Fibroblast of mammary gland (primary cell): Measurements from ENCODE around the gene SSRP1.

ENCODE experiments used
- DNase-seq: peaks from one replicate; pipeline ENCODE4 v3.0.0-alpha.2; 2010; ENCODE audit warnings: low read depth
- H3K4me3 ChIP-seq: 2 replicates; pipeline ENCODE4 v1.5.1; 2011; ENCODE audit warnings: low read depth, mild to moderate bottlenecking, low read length, moderate library complexity; ENCODE audit not compliant: control insufficient read depth
- TF ChIP-seq, protein P1 (sequence below): conservative IDR thresholded peaks from 2 replicates; pipeline ENCODE4 v1.5.1; 2011; ENCODE audit warnings: low read depth, low read length, inconsistent platforms; ENCODE audit not compliant: control insufficient read depth, insufficient read depth

Gene SSRP1

DNA sequence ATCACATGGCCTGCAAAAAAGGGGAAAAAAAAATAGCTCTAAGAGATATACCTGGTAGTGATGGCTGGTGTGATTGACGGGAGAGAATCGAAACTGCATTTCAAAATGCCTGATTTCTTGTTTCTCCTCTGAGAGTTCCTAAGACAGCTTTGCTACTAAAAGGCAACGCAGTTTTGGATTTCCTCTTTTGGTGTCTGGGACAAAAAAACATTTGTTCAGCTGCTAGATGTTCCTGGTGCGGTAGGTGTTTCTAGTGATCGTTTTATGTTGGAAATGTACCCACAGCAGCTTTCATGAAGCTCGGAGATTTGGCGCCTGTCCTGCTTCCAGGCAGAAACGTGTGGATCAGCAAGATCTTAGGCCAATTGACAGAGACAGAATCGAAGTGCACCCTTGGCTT is 20.6 kb upstream of the SSRP1 start:
- TF ChIP-seq, protein P1, sequence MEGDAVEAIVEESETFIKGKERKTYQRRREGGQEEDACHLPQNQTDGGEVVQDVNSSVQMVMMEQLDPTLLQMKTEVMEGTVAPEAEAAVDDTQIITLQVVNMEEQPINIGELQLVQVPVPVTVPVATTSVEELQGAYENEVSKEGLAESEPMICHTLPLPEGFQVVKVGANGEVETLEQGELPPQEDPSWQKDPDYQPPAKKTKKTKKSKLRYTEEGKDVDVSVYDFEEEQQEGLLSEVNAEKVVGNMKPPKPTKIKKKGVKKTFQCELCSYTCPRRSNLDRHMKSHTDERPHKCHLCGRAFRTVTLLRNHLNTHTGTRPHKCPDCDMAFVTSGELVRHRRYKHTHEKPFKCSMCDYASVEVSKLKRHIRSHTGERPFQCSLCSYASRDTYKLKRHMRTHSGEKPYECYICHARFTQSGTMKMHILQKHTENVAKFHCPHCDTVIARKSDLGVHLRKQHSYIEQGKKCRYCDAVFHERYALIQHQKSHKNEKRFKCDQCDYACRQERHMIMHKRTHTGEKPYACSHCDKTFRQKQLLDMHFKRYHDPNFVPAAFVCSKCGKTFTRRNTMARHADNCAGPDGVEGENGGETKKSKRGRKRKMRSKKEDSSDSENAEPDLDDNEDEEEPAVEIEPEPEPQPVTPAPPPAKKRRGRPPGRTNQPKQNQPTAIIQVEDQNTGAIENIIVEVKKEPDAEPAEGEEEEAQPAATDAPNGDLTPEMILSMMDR: no peak
- H3K4me3 ChIP-seq: no peak overlapping the region
- DNase-seq: no peak

DNA sequence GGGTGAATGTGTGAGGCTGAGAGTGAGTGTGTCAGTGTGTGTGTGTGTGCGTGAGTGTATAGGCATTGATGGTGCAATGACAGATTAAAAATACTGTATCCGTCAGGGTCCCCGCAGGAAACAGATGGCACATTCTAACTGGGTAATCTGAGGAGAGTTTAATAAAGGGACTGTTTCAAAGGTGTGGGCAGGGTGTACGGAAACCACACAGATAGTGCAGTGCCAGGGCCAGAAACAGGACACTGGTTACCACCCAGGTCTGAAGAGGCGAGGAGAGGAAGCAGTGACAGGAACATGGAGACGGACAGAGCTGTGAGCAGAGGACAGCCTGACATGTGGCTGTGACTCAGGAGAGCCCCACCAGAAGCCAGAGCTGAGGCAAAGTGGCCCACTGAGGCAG is 19.0 kb upstream of the SSRP1 start:
- DNase-seq: no peak
- TF ChIP-seq, protein P1: no peak
- no peak overlapping the region for H3K4me3 ChIP-seq

DNA sequence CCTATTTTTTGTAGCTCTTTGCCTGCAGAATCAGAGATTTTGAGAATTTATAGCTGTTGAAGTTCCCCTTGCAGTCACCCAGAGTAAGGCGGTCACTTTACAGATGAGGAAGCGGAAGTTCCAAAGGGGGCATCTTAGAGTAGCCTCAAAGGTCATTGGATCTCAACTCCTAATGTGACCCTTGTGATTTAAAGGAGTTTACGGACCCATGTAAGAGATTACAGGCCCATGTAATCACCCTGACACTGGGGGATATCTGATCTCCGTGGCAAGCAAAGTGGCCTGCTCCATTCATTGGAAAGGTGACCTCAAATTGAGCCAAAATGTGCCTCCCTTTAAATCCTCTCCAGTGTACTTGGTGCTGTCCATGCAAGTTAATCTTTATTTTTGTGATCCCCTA is 18.2 kb upstream of the SSRP1 start:
- TF ChIP-seq, protein P1: no peak
- no peak overlapping the region for H3K4me3 ChIP-seq
- no peak for DNase-seq

DNA sequence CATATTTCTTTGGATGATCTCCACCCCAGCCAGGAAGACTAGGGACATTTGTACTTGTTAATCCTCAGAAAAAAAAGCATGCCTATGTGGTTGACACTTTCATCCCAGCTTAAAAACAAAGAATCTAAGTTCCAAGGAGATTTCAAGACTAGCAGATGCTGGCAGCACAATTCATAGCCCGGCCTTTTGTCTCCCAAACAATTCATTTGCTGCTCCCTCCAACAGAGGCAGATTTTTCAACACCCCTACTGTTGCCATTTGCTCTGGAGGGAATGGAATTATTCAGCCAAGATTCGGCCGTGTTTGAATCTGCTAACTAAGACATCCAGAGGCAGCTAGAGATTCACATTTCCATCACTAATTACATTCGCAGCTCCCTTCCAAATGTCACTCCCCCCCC is 17.8 kb upstream of the SSRP1 start:
- no peak for DNase-seq
- TF ChIP-seq, protein P1: no peak
- no peak overlapping the region for H3K4me3 ChIP-seq

DNA sequence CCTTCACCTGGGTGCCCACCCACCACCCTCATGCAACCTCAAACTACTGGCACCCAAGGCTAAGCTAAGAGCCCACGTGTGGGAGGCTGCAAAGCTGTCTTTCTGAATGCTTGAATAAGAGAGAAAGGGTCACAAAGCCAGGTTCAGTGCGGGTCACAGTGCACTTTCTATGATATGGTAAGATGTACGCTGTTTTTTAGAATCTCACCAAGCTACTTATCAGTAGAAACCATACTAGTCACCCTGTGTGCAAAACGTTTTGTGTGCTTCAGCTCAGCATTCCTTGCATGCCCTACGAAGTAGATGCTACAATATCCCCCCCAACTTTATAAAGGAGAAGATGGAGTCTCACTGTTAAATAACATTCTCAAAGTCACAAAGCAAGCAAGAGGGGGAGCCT is 17.3 kb upstream of the SSRP1 start:
- DNase-seq: no peak
- TF ChIP-seq, protein P1: no peak

DNA sequence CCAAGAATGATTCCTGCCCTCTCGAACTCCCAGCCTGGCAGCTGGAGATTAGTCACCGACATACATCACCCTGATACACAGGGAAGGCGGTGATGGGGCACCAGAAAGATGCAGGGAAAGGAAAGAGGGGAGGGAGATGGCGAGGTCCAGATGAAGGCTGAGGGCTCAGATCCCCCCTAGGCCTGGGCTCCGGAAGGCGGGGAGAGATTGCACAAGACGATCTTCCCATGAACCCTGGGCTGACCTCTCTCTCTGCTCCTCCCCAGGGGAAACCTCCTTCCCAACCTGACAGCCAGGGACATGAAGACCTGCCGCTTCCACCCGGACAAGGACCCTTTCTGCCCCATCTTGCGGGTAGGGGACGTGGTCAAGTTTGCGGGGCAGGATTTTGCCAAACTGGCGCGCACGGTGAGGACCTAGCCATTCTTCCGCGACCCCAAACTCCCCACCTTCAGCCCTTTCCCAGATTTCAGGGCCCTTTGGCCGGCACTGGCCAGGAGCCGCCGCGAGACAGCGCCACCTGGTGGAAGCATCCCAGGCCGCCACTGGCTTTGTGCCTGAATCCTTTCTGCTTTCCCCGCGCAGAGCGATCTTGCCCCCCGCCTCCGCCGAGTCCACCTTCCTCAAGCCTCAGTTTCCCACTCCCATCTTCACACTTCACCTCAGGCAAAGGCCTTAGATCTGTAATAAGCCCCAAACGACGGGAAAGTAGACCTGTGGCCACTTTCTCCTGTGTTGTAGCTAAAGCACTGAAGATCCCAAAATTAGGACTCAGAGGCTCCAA is 14.0 kb upstream of the SSRP1 start:
- H3K4me3 ChIP-seq: no peak overlapping the region
- TF ChIP-seq, protein P1: peak; percentile 68

More for the DNA sequence above, 17.3 kb upstream of the SSRP1 start:
- no peak overlapping the region for H3K4me3 ChIP-seq

More for the DNA sequence above, 14.0 kb upstream of the SSRP1 start:
- peak; percentile 33 for DNase-seq
